HG03354 (cell line): Measurements from ENCODE around the gene GCH1.
"Not testable (repeated sequence)": the region's sequence is repeated elsewhere in the genome, so short reads cannot be mapped to it uniquely, and the experiment has no call there.

Experiments used
- ATAC-seq: cut with Tn5 transposase; IDR thresholded peaks from one replicate; pipeline ENCODE4 v1.9.1; 2021; ENCODE audit warnings: mild to moderate bottlenecking; ENCODE audit not compliant: unreplicated experiment, poor library complexity, severe bottlenecking

GCH1 gene, protein sequence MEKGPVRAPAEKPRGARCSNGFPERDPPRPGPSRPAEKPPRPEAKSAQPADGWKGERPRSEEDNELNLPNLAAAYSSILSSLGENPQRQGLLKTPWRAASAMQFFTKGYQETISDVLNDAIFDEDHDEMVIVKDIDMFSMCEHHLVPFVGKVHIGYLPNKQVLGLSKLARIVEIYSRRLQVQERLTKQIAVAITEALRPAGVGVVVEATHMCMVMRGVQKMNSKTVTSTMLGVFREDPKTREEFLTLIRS

DNA sequence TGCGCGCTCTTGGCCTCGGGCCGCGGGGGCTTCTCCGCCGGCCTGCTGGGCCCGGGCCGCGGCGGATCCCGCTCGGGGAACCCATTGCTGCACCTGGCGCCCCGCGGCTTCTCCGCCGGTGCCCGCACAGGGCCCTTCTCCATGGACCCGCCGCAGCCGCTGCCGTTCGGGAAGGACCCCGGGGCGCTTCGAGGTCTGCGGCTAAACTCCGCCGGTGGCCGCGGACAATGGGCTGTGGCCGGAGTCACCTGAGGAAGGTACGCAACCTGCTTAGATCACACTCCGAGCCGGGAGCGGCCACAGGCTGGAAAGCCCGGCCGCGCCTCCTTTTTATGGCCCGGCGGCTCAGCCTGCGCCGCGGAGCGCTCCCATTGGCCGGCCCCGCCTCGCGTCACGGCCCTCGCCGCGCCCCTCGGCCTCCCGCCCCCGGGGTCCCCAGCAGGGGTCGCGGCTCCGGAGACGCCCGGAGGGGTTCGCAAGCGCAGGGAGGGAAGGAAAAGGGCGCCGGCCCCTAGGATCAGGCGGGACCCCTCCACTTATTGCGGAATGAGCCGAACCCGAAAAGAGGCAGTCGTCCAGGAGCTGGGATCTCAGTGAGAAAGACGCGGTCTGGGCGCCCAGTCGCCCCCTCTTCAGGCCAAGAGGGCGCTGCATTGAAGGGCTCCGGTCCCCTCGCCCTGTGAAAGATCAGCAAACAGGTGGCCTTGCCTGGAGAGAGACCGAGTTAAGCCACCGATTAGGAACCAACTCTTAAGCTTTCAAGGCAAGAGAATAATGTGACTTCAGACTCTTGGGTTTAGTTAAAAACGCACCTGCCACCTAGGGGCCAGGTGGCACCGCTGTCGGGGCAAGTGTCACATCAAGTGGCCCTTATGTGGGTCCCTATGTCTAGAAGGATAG is at the start of gene GCH1:
Gene GCH1 (minus strand): TSS at position 306 of the 900 bp plus-strand sequence. CDS start 163 bp downstream, at position 143.
- peak; percentile 83 for ATAC-seq

DNA sequence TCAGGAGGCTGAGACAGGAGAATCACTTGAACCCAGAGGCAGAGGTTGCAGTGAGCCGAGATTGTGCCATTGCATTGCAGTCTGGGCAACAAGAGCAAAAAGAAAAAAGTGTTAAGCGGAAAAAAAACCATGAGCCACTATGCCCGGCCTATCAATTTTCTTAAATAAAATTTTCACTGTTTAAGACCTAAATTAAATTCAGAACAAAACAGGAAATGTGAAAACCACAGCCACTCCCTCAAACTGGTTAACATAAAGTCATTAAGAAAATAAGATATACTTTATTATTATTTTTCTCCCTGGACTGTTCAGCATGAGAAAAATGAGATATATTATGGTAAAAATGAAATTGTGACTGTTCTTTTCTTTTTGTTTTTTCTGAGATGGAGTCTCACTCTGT is 44.6 kb upstream of the GCH1 start:
- ATAC-seq: no peak

DNA sequence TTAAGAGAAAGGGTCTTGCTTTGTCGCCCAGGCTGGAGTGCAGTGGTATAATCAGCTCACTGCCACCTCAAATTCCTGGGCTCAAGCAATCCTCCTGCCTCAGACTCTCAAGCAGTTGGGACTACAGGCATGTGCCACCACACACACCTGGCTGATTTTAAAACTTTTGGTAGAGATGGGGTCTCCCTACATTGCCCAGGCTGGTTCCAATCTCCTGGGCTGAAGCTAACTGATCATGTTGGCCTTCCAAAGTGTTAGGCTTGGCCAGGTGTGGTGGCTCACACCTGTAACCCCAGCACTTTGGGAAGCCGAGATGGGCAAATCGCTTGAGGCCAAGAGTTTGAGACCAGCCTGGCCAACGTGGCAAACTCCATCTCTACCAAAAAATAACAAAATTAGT is 43.9 kb upstream of the GCH1 start:
- ATAC-seq: no peak

DNA sequence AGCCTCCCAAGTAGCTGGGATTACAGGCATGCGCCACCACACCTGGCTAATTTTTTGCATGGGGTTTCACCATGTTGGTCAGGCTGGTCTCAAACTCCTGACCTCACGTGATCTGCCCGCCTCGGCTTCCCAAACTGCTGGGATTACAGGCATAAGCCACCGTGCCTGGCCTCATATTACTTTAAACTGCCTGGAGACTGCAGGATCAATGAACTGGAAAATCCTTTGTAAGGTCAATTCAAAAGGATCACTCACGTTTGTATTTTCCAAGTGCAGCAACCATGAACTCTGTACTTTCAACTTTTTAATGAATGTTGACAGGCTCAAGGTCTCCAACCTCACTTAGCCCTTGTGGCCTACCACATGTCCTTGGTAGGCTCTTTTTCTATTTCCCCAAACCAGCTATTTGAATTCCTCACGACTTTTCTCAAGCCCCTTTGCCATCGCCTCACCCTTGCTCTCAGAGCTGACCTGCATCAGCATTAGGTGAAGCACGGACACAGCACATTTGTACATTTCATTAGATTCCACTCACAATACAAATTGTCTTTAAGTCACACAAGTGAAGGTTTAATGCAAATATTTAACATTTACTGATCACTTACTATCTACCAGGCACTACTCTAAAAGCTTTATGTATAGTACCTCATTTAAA is 42.2 kb upstream of the GCH1 start:
- no peak for ATAC-seq

DNA sequence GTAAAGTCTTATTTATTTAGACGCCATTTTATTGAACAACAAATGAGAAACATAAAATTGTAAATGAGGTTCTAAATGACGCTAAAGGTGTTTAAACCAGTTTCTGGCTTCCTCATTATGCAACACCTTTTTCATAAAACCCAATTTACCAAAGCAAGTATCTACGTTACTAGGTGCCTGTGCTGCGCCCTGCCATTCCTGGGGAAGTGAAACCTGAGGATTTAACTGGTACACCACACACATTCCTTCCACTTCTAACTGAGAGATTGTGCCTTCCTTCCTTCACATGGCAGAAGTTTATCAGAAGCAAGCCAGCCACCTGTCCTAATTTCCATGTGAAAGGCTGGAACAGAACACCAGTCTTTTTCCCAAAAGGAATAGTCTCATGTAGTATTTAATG is 40.3 kb upstream of the GCH1 start:
- ATAC-seq: no peak

DNA sequence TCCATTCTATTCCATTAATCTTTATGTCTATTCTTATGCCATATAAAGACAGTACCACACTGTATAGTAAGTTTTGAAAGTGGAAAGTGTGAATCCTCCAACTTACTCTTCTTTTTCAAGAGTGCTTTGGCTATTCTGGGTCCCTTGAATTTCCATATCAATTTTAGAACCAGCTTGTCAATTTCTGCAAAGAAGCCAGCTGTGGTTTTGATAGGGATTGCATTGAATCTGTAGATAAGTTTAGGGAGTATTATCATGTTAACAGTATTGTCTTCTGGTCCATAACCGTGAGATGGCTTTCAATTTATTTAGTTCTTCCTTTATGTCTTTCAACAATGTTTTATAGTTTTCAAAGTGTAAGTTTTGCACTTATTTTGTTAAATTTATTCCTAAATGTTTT is 34.2 kb upstream of the GCH1 start:
- ATAC-seq: no peak

DNA sequence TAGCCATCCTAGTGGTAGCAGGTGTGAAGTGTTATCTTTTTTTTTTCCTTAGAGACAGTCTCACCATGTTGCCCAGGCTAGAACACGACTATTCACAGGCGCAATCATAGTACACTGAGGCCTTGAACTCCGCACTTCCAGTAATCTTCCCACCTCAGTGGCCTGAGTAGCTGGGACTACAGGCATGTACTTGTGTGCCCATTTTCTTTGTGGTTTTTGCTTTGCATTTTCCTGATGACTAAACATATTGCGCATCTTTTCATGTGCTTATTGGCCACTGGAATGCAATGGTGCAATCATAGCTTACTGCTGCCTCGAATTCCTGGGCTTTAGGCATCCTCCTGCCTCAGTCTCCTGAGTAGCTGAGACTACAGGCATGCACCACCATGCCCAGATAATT is 33.3 kb upstream of the GCH1 start:
- ATAC-seq: no peak

DNA sequence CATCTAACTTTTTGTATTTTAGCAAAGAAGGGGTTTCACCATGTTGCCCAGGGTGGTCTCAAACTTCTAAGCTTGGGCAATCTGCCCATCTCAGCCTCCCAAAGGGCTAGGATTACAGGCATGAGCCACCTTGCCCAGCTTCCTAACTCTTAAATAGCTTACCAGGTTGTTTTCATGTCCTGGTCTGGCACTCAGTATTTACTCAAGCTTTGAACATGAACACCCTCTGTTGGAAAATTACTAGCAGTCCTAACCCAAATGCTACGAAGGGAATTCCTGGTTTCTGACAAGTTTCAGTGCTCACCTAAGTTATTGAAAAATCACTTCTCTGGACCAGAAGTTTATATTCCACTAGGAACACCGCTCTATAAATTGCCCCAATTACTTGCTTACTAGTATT is 32.5 kb upstream of the GCH1 start:
- no peak for ATAC-seq

DNA sequence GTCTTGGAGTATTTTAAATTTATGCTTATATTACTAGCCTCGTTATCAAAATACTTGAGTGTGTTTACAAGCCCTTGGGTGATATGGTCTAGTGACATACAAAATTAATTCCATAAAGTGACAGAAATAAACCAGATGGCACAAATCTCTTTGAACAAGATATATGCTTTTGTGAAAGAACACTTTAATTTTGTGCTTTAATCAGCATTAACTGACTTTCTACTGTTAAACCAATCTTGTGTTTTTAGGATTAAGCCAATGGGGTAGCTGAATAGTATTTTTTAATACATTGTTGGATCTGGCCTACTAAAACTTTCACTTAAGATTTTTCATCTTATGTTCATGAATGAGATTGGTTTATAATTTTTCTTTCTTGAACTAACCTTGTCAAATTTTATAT is 30.4 kb upstream of the GCH1 start:
- ATAC-seq: no peak

DNA sequence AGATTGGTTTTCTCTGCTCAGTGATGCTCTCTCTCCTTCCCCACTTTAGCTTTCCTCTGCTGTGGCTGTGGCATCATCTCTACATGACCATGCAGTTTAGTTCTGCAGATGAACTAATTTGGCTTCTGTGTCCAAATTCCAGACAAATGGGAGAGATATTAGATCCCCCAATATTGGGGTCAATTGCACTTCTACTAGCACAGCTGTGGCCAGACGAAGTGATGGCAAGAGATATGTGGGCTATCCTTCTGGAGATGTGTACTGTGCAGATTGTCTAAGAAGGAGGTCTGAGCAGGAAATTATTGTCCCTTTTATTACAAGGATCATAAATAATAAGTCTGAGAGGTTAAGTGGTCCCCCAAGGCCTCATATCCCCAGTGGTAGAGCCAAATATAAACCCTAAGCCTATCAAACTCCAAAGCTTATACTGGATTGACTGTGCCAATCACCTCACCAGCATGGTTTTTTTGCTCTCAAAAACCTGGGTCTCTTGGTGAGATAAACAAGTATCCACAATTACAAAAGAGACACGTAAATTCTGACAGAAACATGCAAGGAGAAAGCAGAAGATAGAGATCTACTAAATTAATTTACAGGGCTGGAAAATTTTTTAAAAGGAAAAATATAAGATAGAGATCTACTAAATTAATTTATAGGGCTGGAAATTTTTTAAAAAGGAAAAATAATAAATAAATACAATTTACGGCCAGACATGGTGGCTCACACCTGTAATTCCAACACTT is 29.1 kb upstream of the GCH1 start:
- no peak for ATAC-seq

DNA sequence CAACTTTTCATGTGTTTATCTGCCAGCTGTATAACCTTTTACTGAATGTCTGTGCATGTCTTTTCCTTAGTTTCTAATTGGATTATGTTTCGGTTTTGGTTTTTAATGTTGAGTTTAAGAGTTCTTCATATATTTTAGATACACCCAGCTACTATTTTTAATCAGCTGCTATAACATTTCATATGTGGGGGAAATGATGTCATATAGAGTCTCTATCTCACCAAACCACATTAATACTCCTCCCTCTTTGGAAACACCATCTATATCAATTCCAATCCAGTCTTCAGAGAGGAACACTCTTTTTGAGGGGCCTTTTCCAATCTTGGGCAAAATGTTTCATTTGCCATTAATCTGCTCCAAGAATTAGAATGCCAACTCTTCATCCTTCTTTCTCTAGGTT is 28.5 kb upstream of the GCH1 start:
- ATAC-seq: no peak

DNA sequence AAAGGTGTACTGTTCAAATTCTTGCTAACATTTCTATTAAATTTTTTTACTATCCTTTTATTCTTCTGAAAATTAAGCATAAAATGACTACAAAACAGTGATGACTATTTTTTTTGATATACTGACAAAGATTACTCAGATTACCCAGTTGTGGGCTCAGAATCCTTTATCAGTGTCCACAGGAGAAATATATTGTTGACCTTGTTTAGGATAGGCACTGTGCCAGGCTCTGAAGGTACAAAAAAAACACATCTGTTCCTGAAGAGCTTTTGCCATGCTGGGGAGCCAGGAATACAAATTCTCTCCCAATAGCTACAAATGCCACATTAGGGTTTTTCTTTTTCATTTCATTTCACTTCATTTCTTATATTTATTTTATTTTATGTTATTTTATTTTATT is 26.9 kb upstream of the GCH1 start:
- no peak for ATAC-seq

DNA sequence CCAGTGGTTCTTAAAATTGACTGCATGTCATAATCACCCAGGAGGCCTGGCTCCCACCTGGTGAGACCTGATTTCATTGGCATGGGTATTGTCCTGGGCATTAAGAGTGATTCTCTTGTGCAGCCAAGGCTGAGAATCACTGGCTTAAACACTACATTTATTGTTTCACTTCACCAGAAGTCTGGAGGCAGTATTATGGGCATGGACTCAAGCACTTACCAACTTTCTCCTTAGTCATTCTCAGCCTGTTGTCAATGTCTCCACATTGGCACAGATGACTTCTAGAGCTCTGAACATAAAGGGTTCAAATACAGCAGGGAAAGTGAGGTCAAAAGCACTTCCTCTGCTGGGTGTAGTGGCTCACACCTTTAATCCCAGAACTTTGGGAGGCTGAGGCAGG is 25.6 kb upstream of the GCH1 start:
- ATAC-seq: no peak

DNA sequence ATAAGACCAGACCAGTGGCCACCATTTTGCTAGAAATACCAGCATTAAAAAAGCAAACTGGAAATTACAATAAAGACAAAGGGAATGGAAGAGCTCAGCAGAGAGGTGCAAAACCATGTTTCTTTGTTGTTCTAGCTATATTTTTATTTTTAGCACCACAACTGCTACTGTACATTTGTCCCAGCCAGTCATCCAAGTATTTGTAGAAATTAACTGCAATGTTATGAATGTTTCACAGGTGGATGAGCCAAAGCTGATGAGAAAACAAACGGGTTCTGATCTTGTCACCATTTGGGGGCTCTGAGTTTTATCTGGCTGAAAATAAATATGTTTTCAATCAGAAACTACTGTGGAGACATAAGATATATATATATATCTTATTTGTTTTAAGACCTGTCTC is 24.9 kb upstream of the GCH1 start:
- ATAC-seq: no peak

DNA sequence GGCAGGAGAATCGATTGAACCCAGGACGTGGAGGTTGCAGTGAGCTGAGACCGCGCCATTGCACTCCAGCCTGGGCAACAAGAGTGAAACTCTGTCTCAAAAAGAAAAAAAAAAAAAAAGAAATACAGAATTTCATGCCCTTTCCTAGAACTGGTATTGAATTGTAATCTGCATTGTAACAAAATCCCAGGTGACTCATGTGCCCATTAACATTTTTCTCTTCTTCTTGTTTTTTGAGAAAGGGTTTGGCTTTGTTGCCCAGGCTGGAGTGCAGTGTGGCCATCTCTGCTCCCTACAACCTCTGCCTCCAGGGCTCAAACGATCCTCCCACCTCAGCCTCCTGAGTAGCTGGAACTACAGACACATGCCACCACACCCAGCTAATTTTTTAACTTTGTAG is 23.9 kb upstream of the GCH1 start:
- ATAC-seq: not testable (repeated sequence)

DNA sequence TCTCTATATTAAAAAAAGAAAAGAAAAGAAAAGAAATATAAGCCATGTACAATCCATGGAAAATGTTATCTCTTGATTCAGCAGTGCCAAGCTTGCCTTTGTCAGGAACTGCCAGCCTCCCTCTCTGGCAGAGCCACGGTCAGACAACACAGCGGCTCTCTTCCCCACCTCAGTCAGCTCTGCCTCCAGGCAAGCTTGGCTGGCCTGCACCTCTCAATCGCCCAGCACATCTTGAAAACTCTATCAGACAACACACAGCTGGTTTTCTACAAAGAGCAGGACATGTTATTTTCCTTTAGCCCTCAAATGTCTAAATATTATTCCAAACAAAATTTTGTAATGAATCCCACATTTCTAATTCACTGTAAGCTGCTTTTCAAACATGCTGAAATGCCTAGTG is 20.0 kb upstream of the GCH1 start:
- no peak for ATAC-seq

DNA sequence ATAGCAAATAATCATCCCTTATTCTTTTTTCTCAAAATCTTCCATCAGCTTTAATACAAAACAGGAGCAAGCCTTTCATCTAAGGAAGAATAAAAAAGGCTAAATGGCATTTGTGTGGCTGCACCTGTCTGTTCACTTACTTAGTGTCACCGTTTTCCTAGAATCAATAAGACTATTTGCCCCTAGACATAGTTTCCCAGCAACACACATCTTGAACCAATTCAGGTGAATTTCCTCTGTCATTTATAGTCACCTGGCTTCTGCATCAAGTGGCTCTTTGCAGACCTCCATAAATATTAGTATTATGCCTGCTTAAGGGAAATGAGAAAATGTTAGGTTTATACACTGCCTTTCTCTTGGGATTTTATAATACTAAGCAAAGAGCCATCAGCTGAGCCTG is 17.4 kb upstream of the GCH1 start:
- no peak for ATAC-seq

DNA sequence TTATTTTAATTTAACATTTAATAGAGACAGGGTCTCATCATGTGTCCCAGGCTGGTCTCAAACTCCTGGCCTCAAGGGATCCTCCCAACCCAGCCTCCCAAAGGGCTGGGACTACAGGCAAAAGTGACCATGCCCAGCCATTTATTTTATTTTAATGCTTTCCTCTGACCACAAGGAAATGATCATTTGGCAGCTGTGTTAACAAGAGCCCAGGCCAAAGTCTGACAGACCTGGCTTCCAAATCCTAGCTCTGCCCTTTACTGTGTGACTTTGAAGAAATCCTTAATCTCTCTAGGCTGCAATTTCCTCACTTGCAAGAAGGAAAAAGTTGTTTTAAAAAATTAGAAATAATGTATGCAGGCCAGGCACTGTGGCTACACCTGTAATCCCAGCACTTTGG is 16.7 kb upstream of the GCH1 start:
- ATAC-seq: no peak

DNA sequence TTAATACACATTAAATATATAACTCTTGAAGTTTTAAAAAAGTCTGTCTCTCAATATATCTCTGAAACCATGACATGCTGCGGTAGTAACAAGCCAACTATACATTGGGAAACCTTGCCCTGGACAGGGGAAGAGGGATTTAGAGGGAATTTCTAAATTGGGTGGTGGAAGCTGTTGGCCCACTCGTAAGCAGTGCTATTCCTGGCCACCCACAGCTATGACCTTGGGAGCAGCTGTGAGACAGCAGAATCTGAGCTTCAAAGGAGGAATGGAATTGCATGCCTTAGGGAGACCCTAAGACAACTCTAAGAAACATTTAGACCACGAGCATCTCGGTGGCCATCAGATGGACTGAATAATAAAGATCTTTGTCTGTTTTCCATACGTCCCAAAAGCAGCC is 15.8 kb upstream of the GCH1 start:
- ATAC-seq: no peak

DNA sequence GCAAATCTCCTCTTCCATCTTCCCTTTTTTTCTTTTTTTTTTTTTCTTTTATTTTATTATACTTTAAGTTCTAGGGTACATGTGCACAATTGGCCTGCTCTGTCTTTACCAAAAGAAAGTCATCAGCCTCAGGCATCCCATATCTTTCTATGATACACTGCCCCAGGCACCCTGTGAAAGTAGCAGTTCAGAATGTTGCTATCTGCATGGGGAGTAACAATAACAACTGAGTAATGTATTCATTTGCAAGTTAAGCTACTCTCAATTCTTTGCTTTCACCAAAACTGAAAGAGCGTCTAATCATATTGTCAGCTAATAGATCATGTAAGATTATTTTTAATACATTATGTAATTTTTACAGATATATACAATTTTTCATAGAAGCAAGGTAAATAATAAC is 13.5 kb upstream of the GCH1 start:
- no peak for ATAC-seq
